ENCODE measurements around the gene SREK1IP1.

DNA sequence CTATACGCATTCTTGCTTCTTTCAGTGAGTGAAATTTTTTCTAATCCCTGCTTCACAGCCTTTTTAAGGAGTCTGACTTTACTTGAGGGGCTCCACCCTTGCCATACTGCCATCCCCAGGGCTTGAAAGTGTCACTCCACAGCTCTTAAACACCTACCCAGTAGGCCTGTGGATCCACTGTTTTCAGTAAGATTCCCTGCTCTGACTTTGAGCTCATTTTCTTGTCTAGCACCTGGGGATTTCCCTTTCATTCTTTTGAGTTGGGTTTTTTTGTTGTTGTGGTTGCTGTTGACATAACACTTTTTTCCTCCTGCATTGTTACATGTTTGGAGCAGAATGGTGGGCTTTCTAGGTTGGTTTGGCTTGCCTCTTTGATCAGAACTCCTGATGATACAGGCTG, 23.6 kb downstream of the SREK1IP1 start:
- no peak for TF ChIP-seq POLR2A (IDR thresholded peaks at IDR 0.05; ENCODE audit: low read depth, low read length)
- TF ChIP-seq BRCA1 (IDR thresholded peaks at IDR 0.05; ENCODE audit: low read depth, low read length): no peak
- TF ChIP-seq TARDBP (IDR thresholded peaks at IDR 0.05; ENCODE audit: borderline replicate concordance): no peak
- TF ChIP-seq, protein P1, sequence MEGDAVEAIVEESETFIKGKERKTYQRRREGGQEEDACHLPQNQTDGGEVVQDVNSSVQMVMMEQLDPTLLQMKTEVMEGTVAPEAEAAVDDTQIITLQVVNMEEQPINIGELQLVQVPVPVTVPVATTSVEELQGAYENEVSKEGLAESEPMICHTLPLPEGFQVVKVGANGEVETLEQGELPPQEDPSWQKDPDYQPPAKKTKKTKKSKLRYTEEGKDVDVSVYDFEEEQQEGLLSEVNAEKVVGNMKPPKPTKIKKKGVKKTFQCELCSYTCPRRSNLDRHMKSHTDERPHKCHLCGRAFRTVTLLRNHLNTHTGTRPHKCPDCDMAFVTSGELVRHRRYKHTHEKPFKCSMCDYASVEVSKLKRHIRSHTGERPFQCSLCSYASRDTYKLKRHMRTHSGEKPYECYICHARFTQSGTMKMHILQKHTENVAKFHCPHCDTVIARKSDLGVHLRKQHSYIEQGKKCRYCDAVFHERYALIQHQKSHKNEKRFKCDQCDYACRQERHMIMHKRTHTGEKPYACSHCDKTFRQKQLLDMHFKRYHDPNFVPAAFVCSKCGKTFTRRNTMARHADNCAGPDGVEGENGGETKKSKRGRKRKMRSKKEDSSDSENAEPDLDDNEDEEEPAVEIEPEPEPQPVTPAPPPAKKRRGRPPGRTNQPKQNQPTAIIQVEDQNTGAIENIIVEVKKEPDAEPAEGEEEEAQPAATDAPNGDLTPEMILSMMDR (IDR thresholded peaks at IDR 0.05 in 2 of 3, conservative IDR thresholded peaks at IDR 0.05 in 1 of 3; ENCODE audit: control insufficient read depth in 2 of 3, extremely low read depth in 1 of 3, insufficient read depth in 1 of 3, low read depth in 3 of 3, low read length in 3 of 3): no peak
- no peak for TF ChIP-seq NRF1 (conservative IDR thresholded peaks at IDR 0.05; ENCODE audit: low read depth, low read length)
- TF ChIP-seq, protein P2, sequence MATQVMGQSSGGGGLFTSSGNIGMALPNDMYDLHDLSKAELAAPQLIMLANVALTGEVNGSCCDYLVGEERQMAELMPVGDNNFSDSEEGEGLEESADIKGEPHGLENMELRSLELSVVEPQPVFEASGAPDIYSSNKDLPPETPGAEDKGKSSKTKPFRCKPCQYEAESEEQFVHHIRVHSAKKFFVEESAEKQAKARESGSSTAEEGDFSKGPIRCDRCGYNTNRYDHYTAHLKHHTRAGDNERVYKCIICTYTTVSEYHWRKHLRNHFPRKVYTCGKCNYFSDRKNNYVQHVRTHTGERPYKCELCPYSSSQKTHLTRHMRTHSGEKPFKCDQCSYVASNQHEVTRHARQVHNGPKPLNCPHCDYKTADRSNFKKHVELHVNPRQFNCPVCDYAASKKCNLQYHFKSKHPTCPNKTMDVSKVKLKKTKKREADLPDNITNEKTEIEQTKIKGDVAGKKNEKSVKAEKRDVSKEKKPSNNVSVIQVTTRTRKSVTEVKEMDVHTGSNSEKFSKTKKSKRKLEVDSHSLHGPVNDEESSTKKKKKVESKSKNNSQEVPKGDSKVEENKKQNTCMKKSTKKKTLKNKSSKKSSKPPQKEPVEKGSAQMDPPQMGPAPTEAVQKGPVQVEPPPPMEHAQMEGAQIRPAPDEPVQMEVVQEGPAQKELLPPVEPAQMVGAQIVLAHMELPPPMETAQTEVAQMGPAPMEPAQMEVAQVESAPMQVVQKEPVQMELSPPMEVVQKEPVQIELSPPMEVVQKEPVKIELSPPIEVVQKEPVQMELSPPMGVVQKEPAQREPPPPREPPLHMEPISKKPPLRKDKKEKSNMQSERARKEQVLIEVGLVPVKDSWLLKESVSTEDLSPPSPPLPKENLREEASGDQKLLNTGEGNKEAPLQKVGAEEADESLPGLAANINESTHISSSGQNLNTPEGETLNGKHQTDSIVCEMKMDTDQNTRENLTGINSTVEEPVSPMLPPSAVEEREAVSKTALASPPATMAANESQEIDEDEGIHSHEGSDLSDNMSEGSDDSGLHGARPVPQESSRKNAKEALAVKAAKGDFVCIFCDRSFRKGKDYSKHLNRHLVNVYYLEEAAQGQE (IDR thresholded peaks at IDR 0.05; ENCODE audit: low read depth, low read length): no peak
- TF ChIP-seq EP300 (IDR thresholded peaks at IDR 0.05; ENCODE audit: borderline replicate concordance in 1 of 2, control insufficient read depth in 1 of 2, low read depth in 2 of 2, low read length in 2 of 2): no peak

All from GM12878 (cell line).